HUES48 (cell line): ENCODE measurements around the gene LENG1.

Experiments used
- H3K27ac ChIP-seq: one replicate; pipeline ENCODE4 v1.7.0; 2013; ENCODE audit warnings: low read depth, low read length, inconsistent platforms
- H3K27me3 ChIP-seq: 2 replicates; pipeline ENCODE4 v1.6.1; 2013; ENCODE audit warnings: mild to moderate bottlenecking, low read length; ENCODE audit not compliant: control insufficient read depth, insufficient read depth
- H3K36me3 ChIP-seq: 2 replicates; pipeline ENCODE4 v1.6.1; 2013; ENCODE audit warnings: low read length; ENCODE audit not compliant: control insufficient read depth, insufficient read depth
- H3K4me1 ChIP-seq: 2 replicates; pipeline ENCODE4 v1.6.1; 2013; ENCODE audit warnings: mild to moderate bottlenecking, low read length; ENCODE audit not compliant: control insufficient read depth, insufficient read depth
- H3K4me3 ChIP-seq: 2 replicates; pipeline ENCODE4 v1.5.1; 2013; ENCODE audit warnings: mild to moderate bottlenecking, low read depth, low read length
- H3K9ac ChIP-seq: 2 replicates; pipeline ENCODE4 v1.6.1; 2013; ENCODE audit warnings: mild to moderate bottlenecking, low read depth, low read length, moderate library complexity
- H3K9me3 ChIP-seq: 2 replicates; pipeline ENCODE4 v1.6.1; 2013; ENCODE audit warnings: low read length; ENCODE audit not compliant: control insufficient read depth, insufficient read depth

LENG1 gene

DNA sequence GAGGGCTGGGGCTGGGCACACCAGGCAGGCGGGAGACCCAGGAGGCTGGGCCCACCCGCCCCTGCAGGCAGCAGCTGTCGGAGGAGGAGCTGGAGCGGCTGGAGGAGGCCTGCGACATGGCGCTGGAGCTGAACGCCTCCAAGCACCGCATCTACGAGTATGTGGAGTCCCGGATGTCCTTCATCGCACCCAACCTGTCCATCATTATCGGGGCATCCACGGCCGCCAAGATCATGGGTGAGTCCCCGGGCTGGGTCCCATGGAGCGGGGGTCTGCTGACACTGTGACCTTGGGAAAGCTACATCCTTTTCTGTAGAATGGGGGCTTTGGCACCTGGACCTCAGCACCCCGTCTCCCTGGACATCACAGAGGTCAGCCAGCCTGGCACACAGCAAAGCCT is 35.8 kb downstream of the LENG1 start:
- H3K36me3 ChIP-seq: peaks cover 88% of the 10 kb centered on the region
- H3K9ac ChIP-seq: no peak overlapping the region
- no peaks in the 10 kb centered on the region for H3K9me3 ChIP-seq
- no peaks in the 10 kb centered on the region for H3K4me1 ChIP-seq
- no peak overlapping the region for H3K27ac ChIP-seq
- H3K27me3 ChIP-seq: no peaks in the 10 kb centered on the region
- no peak overlapping the region for H3K4me3 ChIP-seq

DNA sequence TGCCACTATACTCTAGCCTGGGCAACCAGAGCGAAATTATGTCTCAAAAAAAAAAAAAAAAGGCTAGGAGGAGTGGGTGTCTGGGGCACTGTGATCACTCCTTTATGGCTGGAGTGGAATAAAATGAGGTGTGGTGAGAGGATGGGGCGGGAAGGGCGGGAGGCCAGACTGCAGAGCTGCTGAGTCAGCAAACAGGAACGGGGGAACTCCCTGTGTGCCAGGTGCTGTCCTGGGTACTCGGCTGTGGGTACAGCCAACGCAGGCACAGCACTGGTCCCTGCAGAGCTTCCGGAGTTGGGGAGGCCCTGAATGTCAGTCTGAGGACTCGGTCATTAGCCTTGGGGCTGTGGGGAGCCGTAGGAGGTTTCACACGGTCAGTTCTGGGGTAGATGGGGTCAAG is 38.3 kb downstream of the LENG1 start:
- no peak overlapping the region for H3K27ac ChIP-seq
- no peaks in the 10 kb centered on the region for H3K4me1 ChIP-seq
- no peak overlapping the region for H3K9ac ChIP-seq
- peaks cover 77% of the 10 kb centered on the region for H3K36me3 ChIP-seq
- no peaks in the 10 kb centered on the region for H3K9me3 ChIP-seq
- H3K27me3 ChIP-seq: no peaks in the 10 kb centered on the region
- no peak overlapping the region for H3K4me3 ChIP-seq

DNA sequence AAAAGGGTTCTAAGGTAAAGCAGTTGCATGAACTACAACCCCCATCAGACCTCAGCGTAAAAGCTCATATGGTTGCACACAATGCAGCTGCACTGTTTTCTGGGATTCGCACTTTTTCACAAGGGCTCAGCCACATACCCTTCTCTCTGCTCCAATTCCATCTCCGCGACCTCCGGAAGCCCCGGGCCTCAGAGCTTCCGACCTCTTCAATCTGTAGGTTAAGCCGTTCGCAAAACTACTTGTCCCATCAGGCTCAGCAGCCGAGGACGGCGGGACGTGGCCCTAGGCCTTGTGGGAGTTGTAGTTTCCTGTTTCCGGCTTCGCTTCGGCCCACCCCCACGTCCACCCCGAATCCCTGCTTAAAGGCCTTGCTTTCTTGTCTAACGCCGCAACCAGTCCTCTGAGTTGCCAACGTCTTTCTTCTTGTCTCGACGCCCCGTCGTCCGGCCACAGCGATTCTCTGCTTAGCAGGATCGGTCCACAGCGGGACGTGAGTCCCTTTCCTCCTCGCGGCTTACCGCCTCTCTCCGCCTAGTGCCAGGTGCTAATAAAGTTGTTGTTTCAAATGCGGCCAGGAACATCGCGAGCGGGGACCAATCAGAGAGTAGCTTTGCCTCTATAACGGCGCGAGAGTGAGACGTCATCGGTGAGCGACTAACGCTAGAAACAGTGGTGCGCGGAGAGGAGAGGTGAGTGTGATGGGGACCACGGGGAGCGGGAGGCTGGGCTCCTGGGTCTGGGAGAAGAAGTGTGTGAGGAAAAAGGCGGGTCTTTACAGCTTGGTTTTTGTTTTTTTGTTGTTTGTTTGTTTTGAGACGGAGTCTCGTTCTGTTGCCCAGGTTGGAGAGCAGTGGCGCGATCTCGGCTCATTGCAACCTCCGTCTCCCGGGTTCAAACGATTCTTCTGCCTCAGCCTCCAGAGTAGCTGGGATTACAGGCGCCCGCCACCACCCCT is 44.1 kb downstream of the LENG1 start, which contains the start of the genes PRPF31 and TFPT:
TSS of gene PRPF31 (plus strand) at position 646 of the 955 bp plus-strand sequence. CDS start 2,525 bp downstream, outside the sequence.
TSS of gene TFPT (minus strand) at position 549 of the 955 bp plus-strand sequence. CDS start at position 161, 388 bp downstream.
- Histone ChIP-seq H3K4me1 (no peaks in the 10 kb centered on the region), H3K27me3 (no peaks in the 10 kb centered on the region), H3K4me3 (peak within 1 kb of the TSS; percentile 87), H3K9ac (peak within 1 kb of the TSS; percentile 90), H3K27ac (peak within 1 kb of the TSS; percentile 77), H3K36me3 (peaks cover 44% of the 10 kb centered on the region), H3K9me3 (no peaks in the 10 kb centered on the region)

DNA sequence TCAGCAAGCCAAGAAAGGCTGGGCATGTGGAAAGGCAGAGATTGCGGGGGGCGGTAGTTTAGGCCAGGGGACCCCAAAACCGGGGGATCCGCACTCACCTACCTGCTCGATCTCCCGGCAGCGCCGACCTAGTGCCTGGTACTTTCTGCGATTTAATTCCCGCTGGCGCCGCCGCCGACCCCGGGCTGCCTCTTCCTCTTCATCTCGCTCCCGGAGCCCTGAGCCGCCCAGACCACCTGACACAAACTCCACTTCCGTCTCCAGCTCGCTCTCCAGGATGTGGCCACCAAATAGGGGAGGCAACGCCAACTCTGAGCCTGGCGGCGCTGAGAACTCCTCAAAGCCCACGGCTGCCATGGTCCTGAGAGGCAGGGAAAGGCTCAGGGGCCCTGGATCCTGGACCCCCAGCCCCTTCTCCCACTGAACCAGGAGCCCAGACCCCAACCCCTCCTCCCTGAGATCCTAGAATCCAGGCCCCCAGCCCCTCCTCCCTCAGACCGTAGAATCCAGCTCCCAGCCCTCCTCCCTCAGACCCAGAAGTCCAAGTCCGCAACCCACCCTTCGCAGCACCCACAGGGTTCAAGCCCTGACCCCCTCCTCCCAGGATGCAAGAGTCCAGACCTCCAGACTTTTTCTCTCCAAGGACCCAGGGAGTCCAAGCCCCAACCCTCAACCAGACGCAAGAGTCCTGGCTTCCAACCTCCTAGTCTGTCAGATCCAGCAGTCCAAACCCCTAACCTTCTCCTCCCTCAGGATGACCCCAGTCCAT is 45.0 kb downstream of the LENG1 start:
- Histone ChIP-seq H3K4me1 (no peaks in the 10 kb centered on the region), H3K27me3 (no peaks in the 10 kb centered on the region), H3K4me3 (peak overlapping the region; percentile 87), H3K27ac (no peak overlapping the region), H3K36me3 (peaks cover 44% of the 10 kb centered on the region), H3K9ac (peak overlapping the region; percentile 90; the same call in 1 of the 2 replicates), H3K9me3 (no peaks in the 10 kb centered on the region)

DNA sequence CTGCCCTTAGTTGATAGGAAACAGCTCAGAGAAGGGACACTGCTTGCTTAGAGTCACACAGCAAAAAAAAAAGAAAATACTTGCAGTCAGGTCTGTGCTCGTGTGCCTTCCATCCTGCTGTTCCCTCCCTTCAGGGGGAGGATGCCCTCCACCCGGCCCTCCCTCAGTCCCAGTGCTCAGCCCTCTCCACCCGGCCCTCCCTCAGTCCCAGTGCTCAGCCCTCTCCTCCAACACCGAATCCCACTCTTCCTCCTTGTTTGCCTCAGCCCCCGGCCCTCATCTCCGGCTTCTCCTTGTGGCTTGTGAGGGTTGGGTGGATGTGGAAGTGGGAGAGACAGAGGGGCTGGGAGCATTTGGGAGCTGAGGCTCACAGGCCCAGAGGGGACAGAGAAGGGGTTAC is 49.9 kb downstream of the LENG1 start:
- Histone ChIP-seq H3K27ac (no peak overlapping the region), H3K4me3 (no peak overlapping the region), H3K9ac (no peak overlapping the region), H3K9me3 (no peaks in the 10 kb centered on the region), H3K27me3 (no peaks in the 10 kb centered on the region), H3K4me1 (no peaks in the 10 kb centered on the region), H3K36me3 (peaks cover 70% of the 10 kb centered on the region)

DNA sequence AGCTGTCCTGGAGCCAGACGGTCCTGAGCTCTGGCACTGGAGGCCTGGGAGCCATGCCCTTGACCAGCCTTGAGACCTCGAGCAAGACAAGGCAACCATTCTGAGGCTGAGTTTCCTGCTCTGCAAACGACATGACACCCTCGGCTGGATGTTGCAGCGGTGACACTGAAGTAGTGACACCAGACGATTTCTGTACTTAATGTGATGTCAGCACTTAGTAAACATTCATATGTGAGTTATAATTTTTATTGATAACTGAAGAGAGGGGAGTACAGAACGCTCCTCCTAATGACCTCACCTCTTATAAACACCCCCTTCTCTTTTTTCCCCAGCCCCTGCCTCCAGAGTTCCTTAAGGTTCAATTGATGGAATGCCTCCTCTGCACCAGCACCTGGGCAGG is 51.0 kb downstream of the LENG1 start:
- H3K4me3 ChIP-seq: no peak overlapping the region
- H3K27ac ChIP-seq: no peak overlapping the region
- H3K9ac ChIP-seq: no peak overlapping the region
- no peaks in the 10 kb centered on the region for H3K27me3 ChIP-seq
- H3K36me3 ChIP-seq: peaks cover 74% of the 10 kb centered on the region
- no peaks in the 10 kb centered on the region for H3K9me3 ChIP-seq
- H3K4me1 ChIP-seq: no peaks in the 10 kb centered on the region

DNA sequence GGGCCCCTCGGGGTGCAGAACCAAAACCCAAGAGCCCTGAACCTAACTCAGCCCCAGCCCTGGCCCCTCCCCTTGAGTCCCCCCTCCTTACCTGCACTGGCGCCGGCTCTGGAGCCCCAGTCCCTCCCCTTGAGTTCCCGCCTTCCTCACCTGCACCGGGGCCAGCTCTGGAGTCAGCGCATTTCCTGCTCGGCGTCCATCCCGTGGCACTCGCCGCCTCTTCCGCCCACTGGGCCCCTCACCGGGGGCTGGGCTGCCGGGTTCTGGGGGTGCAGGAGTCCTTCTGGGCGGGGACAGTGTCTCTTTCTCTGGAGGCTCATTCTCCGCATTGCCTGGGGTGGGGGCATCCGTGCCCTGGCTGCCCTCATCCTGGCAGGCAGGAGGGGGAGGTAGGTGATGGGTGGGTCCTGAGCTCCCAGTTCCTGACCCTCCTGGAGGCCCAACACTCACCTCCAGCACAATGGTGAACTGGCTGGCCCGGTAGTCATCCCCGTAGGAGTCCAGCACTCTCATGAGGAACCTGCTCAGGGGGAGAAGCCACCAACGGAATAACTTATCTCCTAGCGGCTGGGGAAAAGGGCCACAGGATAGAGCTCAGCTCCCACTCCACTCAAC is 51.5 kb downstream of the LENG1 start:
- H3K27ac ChIP-seq: no peak overlapping the region
- H3K4me3 ChIP-seq: no peak overlapping the region
- peaks cover 74% of the 10 kb centered on the region for H3K36me3 ChIP-seq
- H3K9ac ChIP-seq: no peak overlapping the region
- no peaks in the 10 kb centered on the region for H3K4me1 ChIP-seq
- no peaks in the 10 kb centered on the region for H3K9me3 ChIP-seq
- H3K27me3 ChIP-seq: no peaks in the 10 kb centered on the region

DNA sequence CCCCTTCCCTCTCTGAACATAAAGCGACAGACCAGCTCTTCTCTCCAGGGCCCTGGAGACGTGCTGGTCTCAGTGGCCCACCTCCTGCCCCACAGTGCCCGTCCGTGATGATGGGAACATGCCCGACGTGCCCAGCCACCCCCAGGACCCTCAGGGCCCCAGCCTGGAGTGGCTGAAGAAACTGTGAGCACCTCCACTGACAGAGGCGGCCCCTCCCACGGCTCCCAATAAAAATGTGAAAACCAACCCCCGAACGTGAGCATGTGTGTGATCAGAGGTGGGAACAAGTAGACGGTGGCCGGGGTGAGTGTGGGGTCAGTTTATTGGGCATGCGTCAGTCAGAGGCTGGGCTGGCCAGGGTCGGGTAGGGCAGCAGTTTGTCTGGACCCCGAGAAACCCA is 52.8 kb downstream of the LENG1 start:
- Histone ChIP-seq H3K36me3 (peaks cover 66% of the 10 kb centered on the region), H3K9me3 (no peaks in the 10 kb centered on the region), H3K9ac (no peak overlapping the region), H3K4me3 (no peak overlapping the region), H3K27me3 (no peaks in the 10 kb centered on the region), H3K27ac (no peak overlapping the region), H3K4me1 (no peaks in the 10 kb centered on the region)

DNA sequence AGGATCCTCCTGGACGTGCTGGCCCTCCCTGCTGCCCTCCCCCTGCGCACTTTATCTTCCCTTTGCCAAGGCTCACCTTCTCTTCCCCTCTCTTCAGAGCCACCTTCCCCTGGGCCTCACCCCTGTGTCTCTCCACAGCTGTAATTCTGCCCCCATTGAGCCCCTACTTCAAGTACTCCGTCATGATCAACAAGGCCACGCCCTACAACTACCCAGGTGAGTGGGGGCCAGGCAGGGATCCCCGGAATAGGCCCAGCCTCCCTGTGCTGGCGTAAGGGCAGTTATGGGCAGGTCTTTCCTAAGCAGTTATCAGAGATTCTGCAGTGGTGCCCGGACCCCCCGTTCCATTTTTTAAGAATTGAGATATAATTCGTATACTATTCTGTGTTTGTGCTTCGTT is 53.7 kb downstream of the LENG1 start:
- H3K27ac ChIP-seq: no peak overlapping the region
- no peaks in the 10 kb centered on the region for H3K4me1 ChIP-seq
- H3K9ac ChIP-seq: no peak overlapping the region
- no peaks in the 10 kb centered on the region for H3K27me3 ChIP-seq
- H3K4me3 ChIP-seq: no peak overlapping the region
- no peaks in the 10 kb centered on the region for H3K9me3 ChIP-seq
- H3K36me3 ChIP-seq: peaks cover 59% of the 10 kb centered on the region
